HepG2 (cell line): Measurements from ENCODE around the gene RASGRF1. TPM values are rescaled to one million over a fixed set of nuclear protein-coding genes. Genes with fewer than 3 reads are reported as not detected.

Experiments used
- ATAC-seq: fragments of 200-7000 bp; cut with Tn5 transposase; 3 replicates; pipeline ENCODE4 v1.9.1; 2020; ENCODE audit warnings: mild to moderate bottlenecking, moderate library complexity
- BruUV-seq: library from RNA; stranded (reverse); fragments of 400-500 nt; replicated peaks from 2 replicates; lab custom pipeline; 2021; lab: Mats Ljungman, UMichigan
- CTCF ChIA-PET: fragments of 300-600 bp; formaldehyde crosslinking; extraction: SDS; loops from one replicate; lab custom pipeline; 2021; ENCODE audit warnings: low total read pairs, inconsistent platforms, low intra/inter-chr PET ratio; lab: Yijun Ruan, JAX
- POLR2A ChIA-PET: fragments of 350-600 bp; sonication (Branson Sonifier 250); formaldehyde crosslinking; loops from one replicate; lab custom pipeline; 2020; ENCODE audit warnings: antibody characterized with exemption, inconsistent platforms; lab: Yijun Ruan, JAX
- DNase-seq: peaks from one replicate; pipeline ENCODE4 v3.0.0-alpha.2; 2015; ENCODE audit warnings: low spot score
- FAIRE-seq: peaks from 3 replicates; lab custom pipeline; 2011; peaks lifted over from hg19 to GRCh38; lab: Jason Lieb, UNC
- H2AFZ ChIP-seq: one replicate; pipeline ENCODE4 v1.6.1; 2011; ENCODE audit warnings: low read length, inconsistent platforms
- H3K27ac ChIP-seq: fragments of 300-600 bp; 3 replicates; pipeline ENCODE4 v1.8.0; 2011; ENCODE audit warnings: mixed run types, mild to moderate bottlenecking, mixed read lengths, low read length, inconsistent platforms; ENCODE audit not compliant: insufficient read depth; ENCODE audit errors: extremely low read length
- H3K27me3 ChIP-seq, 2 experiments: fragments of 200-600 bp in 1 of 2; 2 replicates in 1 of 2; 3 replicates in 1 of 2; pipeline versions ENCODE4 v1.6.0 to v1.8.0; 2011; ENCODE audit warnings: low read length in 2 of 2, mild to moderate bottlenecking in 2 of 2, moderate library complexity in 2 of 2, inconsistent platforms in 1 of 2; ENCODE audit not compliant: insufficient read depth in 2 of 2, control insufficient read depth in 1 of 2
- H3K36me3 ChIP-seq, 2 experiments: fragments of 200-600 bp in 1 of 2; replicated peaks in 1 of 2; 2 replicates in 1 of 2; 3 replicates in 1 of 2; pipeline versions ENCODE4 v1.5.1 to v1.8.0; 2011; ENCODE audit warnings: low read length in 2 of 2, inconsistent platforms in 1 of 2; ENCODE audit not compliant: insufficient read depth in 2 of 2, control insufficient read depth in 1 of 2
- H3K4me1 ChIP-seq: 2 replicates; pipeline ENCODE4 v1.5.1; 2012; ENCODE audit warnings: low read length, inconsistent platforms; ENCODE audit not compliant: insufficient read depth
- H3K4me2 ChIP-seq: 2 replicates; pipeline ENCODE4 v1.6.0; 2011; ENCODE audit warnings: low read depth, low read length, inconsistent platforms
- H3K4me3 ChIP-seq, 3 experiments: fragments of 200-600 bp in 1 of 3; sonication (generic), shearing (Covaris generic) in 1 of 3; replicated peaks in 1 of 3; 2 replicates each; pipeline ENCODE4 v1.5.1; 2011 to 2016; ENCODE audit warnings: low read length in 3 of 3, inconsistent platforms in 2 of 3, low read depth in 2 of 3, mild to moderate bottlenecking in 2 of 3, control low read depth in 1 of 3, mixed read lengths in 1 of 3; ENCODE audit not compliant: insufficient read depth in 1 of 3
- H3K79me2 ChIP-seq: one replicate; pipeline ENCODE4 v1.6.1; 2011; ENCODE audit warnings: low read length, inconsistent platforms; ENCODE audit not compliant: insufficient read depth
- H3K9ac ChIP-seq: 2 replicates; pipeline ENCODE4 v1.6.0; 2011; ENCODE audit warnings: mild to moderate bottlenecking, low read depth, low read length, inconsistent platforms; ENCODE audit not compliant: insufficient read depth
- H3K9me3 ChIP-seq: 2 replicates; pipeline ENCODE4 v1.5.1; 2012; ENCODE audit warnings: mild to moderate bottlenecking, low read length
- H4K20me1 ChIP-seq: 2 replicates; pipeline ENCODE4 v1.6.0; 2011; ENCODE audit warnings: inconsistent platforms, mild to moderate bottlenecking, low read length, moderate library complexity; ENCODE audit not compliant: insufficient read depth
- AKNA ChIP-seq: sonication (generic); formaldehyde crosslinking; IDR thresholded peaks from 2 replicates; pipeline ENCODE4 v1.4.0; 2020; ENCODE audit warnings: missing genetic modification reagents, borderline replicate concordance
- HMGXB4 ChIP-seq, 2 experiments: sonication (generic) in 1 of 2; formaldehyde crosslinking in 1 of 2; IDR thresholded peaks; 2 replicates each; pipeline versions ENCODE4 v1.4.0 to v1.6.1; 2018 to 2020; ENCODE audit warnings: missing genetic modification reagents in 2 of 2, borderline replicate concordance in 1 of 2, low read depth in 1 of 2, mild to moderate bottlenecking in 1 of 2, missing biosample characterization in 1 of 2
- MLX ChIP-seq: IDR thresholded peaks from 2 replicates; pipeline ENCODE4 v1.6.1; 2016
- NR3C1 ChIP-seq: sonication (generic); formaldehyde crosslinking; IDR thresholded peaks from 2 replicates; pipeline ENCODE4 v1.4.0; 2020; ENCODE audit warnings: missing genetic modification reagents
- RBM22 ChIP-seq: fragments of 200-400 bp; formaldehyde crosslinking; optimal IDR thresholded peaks from 2 replicates; pipeline ENCODE3; 2017; ENCODE audit warnings: mild to moderate bottlenecking, low read length, moderate library complexity
- ZFP41 ChIP-seq: sonication (generic); formaldehyde crosslinking; IDR thresholded peaks from 2 replicates; pipeline ENCODE4 v1.4.0; 2020; ENCODE audit warnings: mild to moderate bottlenecking, missing genetic modification reagents, borderline replicate concordance
- ZNF101 ChIP-seq: sonication (generic); formaldehyde crosslinking; IDR thresholded peaks from 2 replicates; pipeline ENCODE4 v1.4.0; 2020; ENCODE audit warnings: mild to moderate bottlenecking, low read depth, missing genetic modification reagents, borderline replicate concordance
- ZNF296 ChIP-seq: sonication (generic); formaldehyde crosslinking; conservative IDR thresholded peaks from 2 replicates; pipeline ENCODE4 v1.5.0; 2020; ENCODE audit warnings: mild to moderate bottlenecking, missing genetic modification reagents
- ZNF367 ChIP-seq: sonication (generic); formaldehyde crosslinking; IDR thresholded peaks from 2 replicates; pipeline ENCODE4 v1.4.0; 2020; ENCODE audit warnings: missing genetic modification reagents, borderline replicate concordance
- ZNF460 ChIP-seq: sonication (generic); formaldehyde crosslinking; IDR thresholded peaks from 2 replicates; pipeline ENCODE4 v1.5.1; 2020; ENCODE audit warnings: missing genetic modification reagents, mild to moderate bottlenecking, borderline replicate concordance
- ZNF512B ChIP-seq: sonication (generic); formaldehyde crosslinking; IDR thresholded peaks from 2 replicates; pipeline ENCODE4 v1.5.1; 2020; ENCODE audit warnings: missing genetic modification reagents, mild to moderate bottlenecking, borderline replicate concordance
- ZNF704 ChIP-seq: sonication (generic); formaldehyde crosslinking; IDR thresholded peaks from 2 replicates; pipeline ENCODE4 v1.8.1; 2023; ENCODE audit warnings: mild to moderate bottlenecking, inconsistent platforms, moderate library complexity, missing genetic modification reagents, borderline replicate concordance
- WGBS: methylation state at CpG from one replicate; pipeline ENCODE4 v1.1.6; 2017; ENCODE audit warnings: low lambda C conversion rate; 5-methylcytosine and 5-hydroxymethylcytosine counted together
- in situ Hi-C: cut with HindIII; loops from 2 replicates; pipeline ENCODE4 v1.10.0; 2017; ENCODE audit warnings: low pct_unique_long_range_greater_than_20kb; ENCODE audit not compliant: extremely low pct_ligation_motif_present
- intact Hi-C: fragments of 100-400 bp; cut with micrococcal nuclease; formaldehyde crosslinking; loops from one replicate; pipeline ENCODE4 v1.10.0; 2022; ENCODE audit not compliant: unreplicated experiment
- polyA plus RNA-seq, 8 experiments: library from polyadenylated mRNA; depleted of rRNA in 3 of 8; stranded (reverse) in 7 of 8; unstranded in 1 of 8; fragments of >200 nt; fragmentation: Illumina TruSeq in 4 of 8; extraction: Trizol in 4 of 8; gene quantifications; 2 replicates each; pipeline versions ENCODE4 v1.2.1 to v1.2.3, GENCODE V29; 2011 to 2016; ENCODE audit warnings: low read depth in 4 of 8, missing spikeins in 1 of 8, mixed read lengths in 1 of 8; ENCODE audit not compliant: insufficient read depth in 1 of 8
- total RNA-seq, 5 experiments: library from RNA; depleted of rRNA; stranded (reverse); fragments of >200 nt; fragmentation: Illumina TruSeq; extraction: Trizol; gene quantifications; 2 replicates each; pipeline ENCODE4 v1.2.3, GENCODE V29; 2016; ENCODE audit warnings: low read depth in 1 of 5

Gene RASGRF1
- total and polyA plus RNA-seq, 2 of the 13 experiments (the other 11 are each of a cell fraction or from before 2014, with no cell fraction given), result 0.55 to 3.0 TPM

- no peak overlapping the region for H3K4me2 ChIP-seq
- no peak for FAIRE-seq
- no TSS peak for BruUV-seq
- H3K4me1 ChIP-seq, result peaks cover 34% of the 10 kb centered on the region
- no peaks in the 10 kb centered on the region for H3K27me3 ChIP-seq
- no peak overlapping the region for H3K4me3 ChIP-seq
- intact Hi-C loops, result loop anchor here (5.0 kb wide), 1 partner anchor 89 kb away; no protein-coding TSS in a partner anchor
- H2AFZ ChIP-seq, result no peak overlapping the region
- POLR2A ChIA-PET, result interaction anchor here (0.7 kb wide), 1 partner anchor 86 kb away, joined by 4 read pairs; no protein-coding TSS in a partner anchor
- in situ Hi-C loops, result no loop called here
- no peaks in the 10 kb centered on the region for H3K79me2 ChIP-seq
- H3K9ac ChIP-seq, result no peak overlapping the region
- CTCF ChIA-PET, result no interaction called here
- H3K36me3 ChIP-seq, result peaks cover 15 to 36% of the 10 kb centered on the region in 2 experiments; a peak in 4 of 5 replicates
- WGBS, result 94% methylated on average over 4 of the region's 4 CpGs
- no peaks in the 10 kb centered on the region for H3K9me3 ChIP-seq
- H3K27ac ChIP-seq, result no peak overlapping the region
- ATAC-seq, result no peak
- no peak for DNase-seq
- H4K20me1 ChIP-seq, result peaks cover 4% of the 10 kb centered on the region; the same call in 1 of the 2 replicates
- TF ChIP-seq ZNF296 (CRISPR knock-in tag) (no peak), ZNF367 (no peak), ZNF704 (CRISPR knock-in tag) (no peak), ZNF101 (CRISPR knock-in tag) (no peak), AKNA (no peak), ZFP41 (CRISPR knock-in tag) (no peak), HMGXB4 (CRISPR knock-in tag; IDR thresholded peaks at IDR 0.05; ENCODE audit: borderline replicate concordance in 1 of 2, low read depth in 1 of 2) (no peak), ZNF512B (CRISPR knock-in tag) (no peak), NR3C1 (no peak), RBM22 (no peak), ZNF460 (CRISPR knock-in tag) (no peak), MLX (no peak)
Observed at GRCh38 chr15:78917888-78918287, 172.7 kb downstream of the RASGRF1 start.
